ENCODE data around the gene CCDC88C. TPM values are rescaled to one million over a fixed set of nuclear protein-coding genes. Genes with fewer than 3 reads are reported as not detected.
"Not testable (repeated sequence)": the region's sequence is repeated elsewhere in the genome, so short reads cannot be mapped to it uniquely, and the experiment has no call there.

Gene CCDC88C
- total RNA-seq, 1 experiment from 2014 or later = 5.8 TPM

GRCh38 chr14:91273273-91273884 is 144.2 kb downstream of the CCDC88C start:
- Histone ChIP-seq H3K4me3 (no peak overlapping the region), H3K9me3 (no peaks in the 10 kb centered on the region), H3K36me3 (no peaks in the 10 kb centered on the region), H3K27me3 (no peaks in the 10 kb centered on the region)
- DNase-seq = no peak

DNA sequence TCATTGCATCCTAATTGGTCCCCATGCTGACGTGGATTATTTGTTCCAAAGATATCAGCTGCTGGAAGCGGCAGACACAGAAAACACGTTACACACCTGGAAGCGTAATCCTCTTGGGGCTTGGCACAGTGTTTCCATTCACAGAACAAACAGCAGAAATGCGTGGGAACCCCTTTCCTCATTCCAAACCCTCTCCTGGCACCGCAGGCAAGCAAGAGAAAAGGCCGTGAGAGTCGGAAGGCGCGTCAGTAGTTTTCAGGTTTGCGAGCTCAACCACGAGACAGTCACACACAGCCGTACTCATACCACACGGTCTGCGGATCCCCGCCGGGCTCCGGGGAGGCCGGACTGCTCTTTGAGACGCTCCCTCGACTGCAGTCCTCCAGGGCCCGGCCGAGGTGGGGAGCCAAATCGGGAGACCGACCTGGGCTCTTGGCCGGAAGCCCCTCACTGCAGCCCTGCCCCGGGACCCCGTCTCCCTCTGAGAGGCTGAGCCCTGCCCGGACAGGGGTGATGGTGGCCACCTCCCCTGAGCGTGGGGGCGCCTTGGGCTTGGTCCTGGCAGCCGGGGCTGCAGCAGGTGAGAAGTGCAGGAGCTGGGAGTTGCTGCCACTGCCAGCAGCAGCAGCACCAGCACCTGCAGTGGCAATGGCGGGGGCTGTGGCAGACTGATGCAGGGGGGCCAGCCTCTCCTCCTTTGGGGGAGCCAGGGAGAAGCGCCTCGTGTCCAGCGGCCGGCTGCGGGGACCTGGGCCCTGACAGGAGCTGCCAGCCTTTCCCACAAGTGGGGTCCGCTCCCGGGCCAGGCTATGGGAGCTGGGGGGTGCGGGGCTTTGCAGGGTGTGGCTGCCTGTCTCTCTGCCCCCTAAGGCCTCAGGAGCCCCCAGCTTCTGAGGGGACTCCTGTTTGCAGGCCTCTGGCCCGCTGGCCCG is 145.0 kb downstream of the CCDC88C start:
- H3K27me3 ChIP-seq = no peaks in the 10 kb centered on the region
- no peak for DNase-seq

DNA sequence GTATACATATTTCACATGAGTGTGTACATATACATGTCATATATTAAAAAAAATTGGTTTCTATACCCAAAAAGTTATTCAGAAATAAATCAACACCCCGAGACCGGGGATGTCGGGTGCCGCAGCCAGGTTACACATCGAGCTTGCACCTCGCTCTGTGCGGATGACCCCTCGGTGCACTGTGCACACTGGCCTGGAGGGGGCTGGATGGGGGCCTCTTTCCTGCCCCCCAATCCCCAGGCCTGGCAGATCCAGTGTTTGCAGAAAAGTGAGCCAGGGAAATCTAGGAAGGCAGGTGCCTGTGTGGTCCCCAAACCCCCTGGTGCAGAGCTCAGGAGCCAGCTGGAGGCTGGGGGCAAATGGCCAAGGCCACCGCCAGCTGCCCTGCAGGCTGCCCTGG is 146.0 kb downstream of the CCDC88C start:
- H3K36me3 ChIP-seq = no peaks in the 10 kb centered on the region
- no peaks in the 10 kb centered on the region for H3K27me3 ChIP-seq
- H3K9me3 ChIP-seq = no peaks in the 10 kb centered on the region
- no peak overlapping the region for H3K4me3 ChIP-seq
- no peak for DNase-seq

More for the DNA sequence above, 145.0 kb downstream of the CCDC88C start:
- Histone ChIP-seq H3K4me3 (no peak overlapping the region), H3K9me3 (no peaks in the 10 kb centered on the region), H3K36me3 (no peaks in the 10 kb centered on the region)

DNA sequence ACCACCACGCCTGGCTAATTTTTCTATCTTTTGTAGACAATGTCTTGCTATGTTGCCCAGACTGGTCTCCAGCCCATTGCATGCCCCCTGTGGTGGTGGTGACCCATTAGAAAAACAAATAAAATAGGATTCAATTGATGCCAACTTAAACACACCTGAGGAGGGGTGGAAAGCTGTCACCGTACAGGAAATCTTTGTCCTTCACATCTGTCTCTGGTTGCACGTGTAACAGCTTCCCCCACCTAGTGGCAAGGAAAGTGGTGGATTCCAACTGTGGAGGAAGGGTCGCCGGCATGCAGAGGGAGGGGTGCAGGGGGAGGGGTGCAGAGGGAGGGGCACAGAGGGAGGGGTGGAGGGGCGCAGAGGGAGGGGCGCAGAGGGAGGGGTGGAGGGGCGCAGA is 147.0 kb downstream of the CCDC88C start:
- DNase-seq = no peak
- no peaks in the 10 kb centered on the region for H3K27me3 ChIP-seq
- no peaks in the 10 kb centered on the region for H3K9me3 ChIP-seq
- no peaks in the 10 kb centered on the region for H3K36me3 ChIP-seq
- no peak overlapping the region for H3K4me3 ChIP-seq

- no peak for DNase-seq
- no peaks in the 10 kb centered on the region for H3K27me3 ChIP-seq
- no peaks in the 10 kb centered on the region for H3K9me3 ChIP-seq
- no peak overlapping the region for H3K4me3 ChIP-seq
- H3K36me3 ChIP-seq = no peaks in the 10 kb centered on the region
Observed at GRCh38 chr14:91270188-91270587, 147.4 kb downstream of the CCDC88C start.

DNA sequence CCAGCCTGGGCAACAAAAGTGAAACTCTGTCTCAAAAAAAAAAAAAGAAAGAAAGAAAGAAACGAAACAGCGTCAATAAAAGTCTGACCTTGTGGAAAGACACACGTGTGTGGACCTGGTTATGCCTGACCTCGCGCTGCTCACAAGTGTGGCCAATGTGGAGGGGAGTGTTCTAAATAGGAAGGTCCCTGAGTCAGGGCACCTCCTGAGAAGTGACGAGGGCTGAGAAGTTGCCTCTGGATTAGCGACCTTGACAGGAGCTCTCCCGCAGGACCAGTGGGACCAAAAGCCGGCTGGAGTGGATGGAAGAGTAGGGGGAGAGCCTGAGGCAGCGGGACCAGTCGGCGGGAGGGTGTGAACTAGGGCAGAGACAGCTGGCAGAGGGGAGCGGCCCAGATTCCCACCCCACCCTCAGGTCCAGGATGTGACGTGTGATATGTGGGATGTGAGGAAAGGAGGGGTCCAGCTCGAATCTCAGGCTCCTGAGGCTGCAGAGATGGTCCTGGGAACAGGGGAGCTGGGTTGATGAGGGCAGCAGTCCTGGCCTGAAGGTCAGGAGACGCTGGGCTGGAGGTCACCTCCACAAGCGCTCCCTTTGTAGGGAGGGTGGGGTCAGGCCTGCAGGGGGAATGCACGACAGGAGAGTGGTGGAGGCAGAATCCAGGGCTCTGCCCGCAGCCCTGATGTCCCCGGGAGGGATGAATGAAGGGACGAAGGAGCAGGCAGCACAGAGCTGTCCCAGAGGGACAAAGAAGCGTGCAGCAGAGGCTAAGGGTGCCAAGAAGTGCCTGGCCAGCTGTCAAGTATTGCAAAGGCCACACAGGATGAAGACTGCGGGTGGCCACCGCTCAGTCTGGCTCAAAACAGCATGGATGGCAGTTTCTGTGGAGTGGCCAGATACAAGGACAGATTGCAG is 148.3 kb downstream of the CCDC88C start:
- Histone ChIP-seq H3K36me3 (no peaks in the 10 kb centered on the region), H3K4me3 (no peak overlapping the region), H3K9me3 (no peaks in the 10 kb centered on the region), H3K27me3 (no peaks in the 10 kb centered on the region)
- no peak for DNase-seq

GRCh38 chr14:91267965-91268437 is 149.6 kb downstream of the CCDC88C start:
- H3K9me3 ChIP-seq = no peaks in the 10 kb centered on the region
- H3K27me3 ChIP-seq = no peaks in the 10 kb centered on the region
- H3K36me3 ChIP-seq = no peaks in the 10 kb centered on the region
- no peak overlapping the region for H3K4me3 ChIP-seq
- no peak for DNase-seq

GRCh38 chr14:91266276-91266675 is 151.3 kb downstream of the CCDC88C start:
- not testable (repeated sequence) for H3K27me3 ChIP-seq, DNase-seq, H3K4me3 ChIP-seq, H3K36me3 ChIP-seq, H3K9me3 ChIP-seq

GRCh38 chr14:91265404-91265803 is 152.2 kb downstream of the CCDC88C start:
- no peaks in the 10 kb centered on the region for H3K9me3 ChIP-seq
- H3K4me3 ChIP-seq = no peak overlapping the region
- DNase-seq = no peak
- H3K36me3 ChIP-seq = no peaks in the 10 kb centered on the region
- no peaks in the 10 kb centered on the region for H3K27me3 ChIP-seq

- peak; percentile 43 for DNase-seq
- H3K9me3 ChIP-seq = no peaks in the 10 kb centered on the region
- no peaks in the 10 kb centered on the region for H3K36me3 ChIP-seq
- peak overlapping the region; percentile 42 for H3K4me3 ChIP-seq
- no peaks in the 10 kb centered on the region for H3K27me3 ChIP-seq
Observed at GRCh38 chr14:91264151-91265150, 153.2 kb downstream of the CCDC88C start.

DNA sequence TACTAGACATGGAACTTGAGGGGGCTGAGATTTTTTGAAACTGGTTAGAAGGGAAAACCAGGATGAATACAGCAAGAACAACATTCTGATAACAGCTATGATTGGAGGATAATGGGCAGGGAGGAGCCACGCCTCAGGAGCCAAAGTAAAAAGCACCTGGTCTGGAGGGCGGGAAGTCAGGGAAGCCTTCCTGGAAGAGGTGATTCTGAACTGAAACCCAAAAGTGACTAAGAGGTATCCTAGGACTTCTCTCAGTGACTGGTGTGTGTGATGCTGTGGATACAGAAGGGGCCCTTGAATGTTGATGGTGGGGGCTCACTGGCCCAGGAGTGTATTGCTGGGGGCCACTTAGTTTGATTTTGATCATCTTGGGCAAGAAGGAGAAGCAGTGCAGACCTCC is 154.3 kb downstream of the CCDC88C start:
- no peak for DNase-seq
- Histone ChIP-seq H3K27me3 (no peaks in the 10 kb centered on the region), H3K4me3 (no peak overlapping the region), H3K36me3 (no peaks in the 10 kb centered on the region), H3K9me3 (no peaks in the 10 kb centered on the region)

GRCh38 chr14:91261986-91262549 is 155.6 kb downstream of the CCDC88C start:
- DNase-seq = no peak
- no peaks in the 10 kb centered on the region for H3K27me3 ChIP-seq
- H3K36me3 ChIP-seq = no peaks in the 10 kb centered on the region
- no peaks in the 10 kb centered on the region for H3K9me3 ChIP-seq
- H3K4me3 ChIP-seq = no peak overlapping the region

DNA sequence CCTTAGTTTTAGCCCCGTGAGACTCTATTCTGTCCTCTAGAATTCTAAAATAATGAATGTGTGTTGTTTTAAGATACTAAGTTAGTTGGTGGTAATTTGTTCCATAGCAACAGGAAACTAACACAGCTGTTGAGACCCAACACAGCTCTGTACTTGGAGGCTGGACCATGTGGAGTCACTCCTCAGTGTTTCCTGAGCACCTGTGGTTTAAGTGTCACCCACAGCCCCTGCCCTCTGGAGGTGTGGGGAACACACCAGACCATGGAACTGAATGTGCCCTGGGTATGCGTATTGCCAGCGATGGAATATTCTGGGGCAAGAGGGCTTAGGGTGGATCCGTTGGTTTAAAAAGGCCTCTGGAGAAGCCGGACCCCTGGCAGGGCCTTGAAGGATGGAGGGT is 156.5 kb downstream of the CCDC88C start:
- DNase-seq = no peak
- no peaks in the 10 kb centered on the region for H3K36me3 ChIP-seq
- H3K9me3 ChIP-seq = no peaks in the 10 kb centered on the region
- no peaks in the 10 kb centered on the region for H3K27me3 ChIP-seq
- no peak overlapping the region for H3K4me3 ChIP-seq

DNA sequence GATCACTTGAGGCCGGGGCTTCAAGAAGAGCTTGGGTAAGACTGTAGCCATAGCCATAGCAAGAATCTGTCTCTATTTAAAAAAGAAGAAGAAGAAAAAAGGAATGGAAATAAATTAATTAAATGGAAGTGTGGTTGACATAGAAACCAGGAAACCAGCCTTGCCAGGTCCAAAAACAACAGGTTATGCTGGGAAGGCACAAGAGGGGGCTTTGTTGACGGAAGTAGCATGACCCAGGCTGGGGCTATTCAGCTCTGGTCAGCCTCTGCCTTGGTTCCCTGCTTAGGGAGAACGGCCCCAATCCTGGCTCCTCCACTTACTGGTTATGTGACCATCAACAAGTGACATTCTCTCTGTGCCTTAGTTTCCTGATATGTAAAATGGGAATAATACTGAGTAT is 158.7 kb downstream of the CCDC88C start:
- Histone ChIP-seq H3K36me3 (no peaks in the 10 kb centered on the region), H3K4me3 (no peak overlapping the region), H3K9me3 (no peaks in the 10 kb centered on the region), H3K27me3 (no peaks in the 10 kb centered on the region)
- DNase-seq = no peak

GRCh38 chr14:91258011-91258618 is 159.5 kb downstream of the CCDC88C start:
- Histone ChIP-seq H3K27me3 (no peaks in the 10 kb centered on the region), H3K4me3 (no peak overlapping the region), H3K36me3 (no peaks in the 10 kb centered on the region), H3K9me3 (no peaks in the 10 kb centered on the region)
- peak; percentile 66 for DNase-seq

Data from MG63 (cell line).